GM15510 (cell line): Measurements from ENCODE around the gene SLC9A3.

Source experiments
- POLR2A ChIP-seq: IDR thresholded peaks from 3 replicates; pipeline ENCODE4 v1.6.1; 2011; ENCODE audit warnings: borderline replicate concordance; ENCODE audit not compliant: insufficient read length; ENCODE audit errors: extremely low read depth

SLC9A3 gene

DNA sequence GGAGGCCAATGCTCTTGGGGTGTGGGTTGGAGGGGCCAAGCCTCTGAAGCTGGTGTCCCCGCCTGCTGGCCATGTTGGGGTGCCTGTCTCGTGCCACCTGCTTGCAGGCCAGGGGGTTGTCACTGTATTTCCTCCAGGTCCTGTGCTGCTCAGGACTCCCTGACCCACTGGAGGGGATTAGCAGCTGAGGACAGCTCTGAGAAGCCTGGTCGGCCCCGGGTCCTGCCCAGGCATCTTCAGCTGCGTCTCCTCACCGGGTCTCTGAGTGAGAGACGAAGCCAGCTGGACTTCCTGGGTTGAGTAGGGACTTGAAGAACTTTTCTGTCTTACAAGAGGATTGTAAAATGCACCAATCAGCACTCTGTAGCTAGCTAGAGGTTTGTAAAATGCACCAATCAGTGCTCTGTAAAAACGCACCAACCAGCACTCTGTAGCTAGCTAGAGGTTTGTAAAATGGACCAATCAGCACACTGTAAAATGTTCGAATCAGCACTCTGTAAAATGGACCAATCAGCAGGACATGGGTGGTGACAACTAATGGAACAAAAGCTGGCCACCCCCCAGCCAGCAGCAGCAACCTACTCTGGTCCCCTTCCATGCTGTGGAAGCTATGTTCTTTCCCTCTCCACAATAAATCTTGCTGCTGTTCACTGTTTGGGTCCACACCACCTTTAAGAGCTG is 20.6 kb upstream of the SLC9A3 start:
- TF ChIP-seq POLR2A: no peak

DNA sequence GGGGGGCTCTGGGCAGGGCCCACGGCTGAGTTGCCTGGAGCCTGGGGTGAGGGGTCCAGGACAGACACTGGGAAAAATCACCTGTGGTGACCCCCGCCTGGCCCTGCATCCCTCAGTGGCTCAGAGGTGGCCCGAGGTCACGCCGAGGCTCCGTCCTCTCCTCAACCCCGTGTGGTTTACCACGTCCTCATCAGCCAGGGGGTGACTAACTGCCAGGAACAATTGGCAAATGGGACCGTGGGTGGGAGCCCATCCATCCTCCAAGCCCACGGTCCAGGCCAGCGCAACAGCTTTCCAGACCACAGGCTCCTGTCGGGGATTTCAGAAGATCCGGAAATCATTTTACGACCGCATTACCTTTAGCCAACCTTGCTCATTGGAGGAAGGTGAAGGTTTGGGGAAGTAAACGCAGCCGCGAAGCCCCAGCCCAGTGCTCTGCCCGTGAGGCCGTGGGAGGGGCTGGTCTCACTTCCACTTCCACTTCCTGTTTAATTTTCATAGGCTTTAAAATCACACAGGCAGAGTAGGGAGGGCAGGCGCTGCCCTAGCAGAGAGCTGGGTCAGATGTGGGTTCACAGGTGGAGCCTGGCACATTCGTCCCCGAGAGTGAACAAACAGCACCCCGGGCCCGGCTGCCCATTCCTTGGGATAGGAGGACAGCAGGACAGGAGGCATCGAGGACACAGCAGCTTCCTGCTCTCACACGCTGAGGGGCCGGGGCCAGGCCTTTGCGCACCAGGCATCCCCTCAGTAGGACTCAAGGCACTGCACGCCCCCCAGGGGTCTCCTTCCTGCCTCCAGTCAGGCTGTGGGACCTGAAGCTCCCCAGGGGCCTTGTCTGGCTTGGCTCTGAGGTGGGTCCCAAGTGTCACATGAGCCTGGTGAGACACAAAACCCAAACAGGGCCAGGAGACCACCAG is 19.8 kb upstream of the SLC9A3 start:
- TF ChIP-seq POLR2A: no peak

- TF ChIP-seq POLR2A: no peak
Measured at GRCh38 chr5:543351-543750, 19.1 kb upstream of the SLC9A3 start.

- no peak for TF ChIP-seq POLR2A
Measured at GRCh38 chr5:542319-543311, 18.4 kb upstream of the SLC9A3 start.

DNA sequence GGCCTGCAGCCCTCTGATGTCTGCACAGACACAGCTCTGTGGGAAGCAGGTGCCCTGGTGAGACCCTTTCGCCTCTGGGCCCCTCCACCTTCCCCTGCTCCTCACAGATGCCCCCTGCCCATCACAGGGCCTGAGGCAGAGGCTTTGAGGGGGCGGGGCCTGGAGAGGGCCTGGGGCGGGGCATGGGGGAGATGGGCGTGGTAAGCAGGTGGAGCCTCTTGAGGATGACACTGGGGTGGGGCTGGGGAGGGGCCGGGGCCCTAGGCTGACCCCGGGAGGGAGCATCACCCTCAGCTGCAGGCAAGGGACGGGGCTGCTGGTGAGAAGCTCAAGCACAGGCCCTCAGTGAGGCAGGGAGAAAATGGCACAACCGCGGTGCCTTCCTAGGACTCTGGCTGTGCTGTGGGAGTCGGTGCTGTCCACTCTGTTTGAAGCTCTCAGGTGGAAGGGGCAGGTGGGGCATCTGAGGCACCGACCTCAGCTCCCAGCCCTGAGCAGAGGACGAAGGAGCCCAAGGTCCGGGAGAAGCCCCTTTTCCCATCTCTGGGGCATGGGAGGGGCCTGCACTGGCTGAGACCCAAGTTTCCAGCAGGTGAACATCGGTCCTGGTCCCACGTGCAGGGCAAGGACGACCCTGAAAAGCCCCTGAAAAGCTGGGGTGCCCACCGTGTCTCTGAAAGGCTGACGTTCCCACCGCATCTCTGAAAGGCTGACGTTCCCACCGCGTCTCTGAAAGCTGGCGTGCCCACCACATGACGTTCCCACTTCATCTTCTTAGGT is 17.5 kb upstream of the SLC9A3 start:
- TF ChIP-seq POLR2A: no peak

DNA sequence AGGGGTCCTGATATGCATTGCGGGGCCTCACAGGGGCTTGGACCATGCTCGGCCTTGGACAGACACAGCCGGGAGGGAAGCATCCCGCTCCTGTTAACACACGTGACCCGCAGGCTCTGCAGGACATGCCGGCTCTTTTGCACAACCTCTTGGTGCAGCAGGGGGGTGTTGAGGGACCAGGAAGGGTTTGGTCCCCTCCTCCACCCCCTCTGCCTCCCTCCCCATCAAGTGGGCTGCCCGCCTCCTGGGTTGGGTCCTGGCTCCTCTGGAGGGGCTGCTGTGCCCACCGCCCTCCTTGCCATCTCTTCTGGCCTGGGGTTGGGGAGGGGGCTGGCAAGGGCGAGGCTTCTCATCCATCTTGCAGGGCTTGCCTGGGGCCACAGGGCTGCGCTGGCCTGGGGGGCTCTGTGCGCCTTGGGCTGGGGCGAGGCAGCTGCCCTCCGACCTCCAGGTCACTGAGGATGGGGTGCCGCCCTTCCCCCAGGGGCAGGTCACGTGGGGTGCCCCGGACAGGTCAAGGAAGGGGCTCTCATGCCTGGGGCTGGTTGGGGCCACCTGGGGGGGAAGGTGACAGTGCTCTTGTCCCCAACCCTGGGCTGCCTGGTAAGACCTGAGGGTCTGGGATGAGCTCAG is 16.8 kb upstream of the SLC9A3 start:
- TF ChIP-seq POLR2A: no peak

- no peak for TF ChIP-seq POLR2A
Measured at GRCh38 chr5:540071-540905, 16.0 kb upstream of the SLC9A3 start.

- TF ChIP-seq POLR2A: no peak
Measured at GRCh38 chr5:539469-540070, 15.3 kb upstream of the SLC9A3 start.

DNA sequence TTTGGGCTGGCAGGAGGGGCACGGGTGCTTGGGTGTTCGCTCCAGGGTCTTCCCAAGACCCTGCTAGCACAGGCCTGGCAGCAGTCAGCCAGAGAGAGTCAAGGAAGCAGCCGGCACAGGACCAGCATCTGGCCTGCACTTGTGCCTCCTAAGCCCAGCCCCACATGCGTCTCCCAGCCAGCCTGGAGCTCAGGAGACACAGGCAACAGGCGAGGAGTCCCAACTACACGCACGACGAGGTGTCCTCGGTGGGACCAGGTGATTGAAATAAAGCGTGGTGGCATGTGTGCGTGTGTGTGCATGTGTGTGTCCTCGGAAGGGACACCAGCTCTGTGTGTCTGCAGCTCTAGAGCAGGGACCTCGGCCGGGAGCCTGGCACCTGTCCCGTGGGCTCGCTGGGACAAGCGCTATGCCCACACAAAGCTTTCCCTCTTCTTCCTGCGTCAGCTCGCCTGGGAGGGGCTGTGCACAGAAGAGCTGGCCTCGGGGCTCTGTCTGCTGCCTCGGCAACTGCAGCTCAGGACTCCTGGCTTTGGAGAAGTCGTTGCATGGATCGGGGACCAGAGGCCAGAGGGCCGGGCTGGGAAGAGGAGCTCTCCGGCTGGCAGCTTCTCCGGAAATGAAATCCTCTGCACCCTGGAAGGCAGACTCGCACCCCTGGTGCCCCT is 14.7 kb upstream of the SLC9A3 start:
- TF ChIP-seq POLR2A: no peak

- TF ChIP-seq POLR2A: no peak
Measured at GRCh38 chr5:538271-538771, 14.1 kb upstream of the SLC9A3 start.

DNA sequence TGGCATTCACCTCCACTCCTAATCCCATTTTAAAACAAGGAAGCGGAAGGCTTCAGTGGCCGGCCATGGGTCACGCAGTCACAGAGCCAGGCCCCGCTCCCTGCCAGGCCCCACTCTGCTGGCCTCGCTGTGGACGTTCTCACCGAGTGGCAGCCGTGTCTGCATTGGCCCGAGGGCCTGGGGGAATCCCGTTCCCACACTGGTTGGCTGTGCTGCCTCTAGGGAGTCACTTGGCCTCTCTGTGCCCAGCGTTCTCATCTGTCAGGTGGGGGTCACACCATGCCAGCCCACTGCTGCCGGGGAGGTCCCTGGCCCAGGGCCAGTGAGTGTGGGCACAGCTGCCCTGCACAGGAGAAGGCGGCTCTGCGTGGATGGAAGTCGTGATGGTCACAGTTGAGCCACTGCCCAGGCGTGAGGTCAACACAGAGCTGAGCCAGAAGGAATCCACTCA is 13.4 kb upstream of the SLC9A3 start:
- no peak for TF ChIP-seq POLR2A

GRCh38 chr5:537098-537497 is 12.8 kb upstream of the SLC9A3 start:
- TF ChIP-seq POLR2A: no peak
